Measurements from ENCODE around the gene FNDC3B. TPM values are rescaled to one million over a fixed set of nuclear protein-coding genes. Genes with fewer than 3 reads are reported as not detected.

Gene FNDC3B
- total and polyA plus RNA-seq, 4 donors: 13.3 to 175 (median 100) TPM

DNA sequence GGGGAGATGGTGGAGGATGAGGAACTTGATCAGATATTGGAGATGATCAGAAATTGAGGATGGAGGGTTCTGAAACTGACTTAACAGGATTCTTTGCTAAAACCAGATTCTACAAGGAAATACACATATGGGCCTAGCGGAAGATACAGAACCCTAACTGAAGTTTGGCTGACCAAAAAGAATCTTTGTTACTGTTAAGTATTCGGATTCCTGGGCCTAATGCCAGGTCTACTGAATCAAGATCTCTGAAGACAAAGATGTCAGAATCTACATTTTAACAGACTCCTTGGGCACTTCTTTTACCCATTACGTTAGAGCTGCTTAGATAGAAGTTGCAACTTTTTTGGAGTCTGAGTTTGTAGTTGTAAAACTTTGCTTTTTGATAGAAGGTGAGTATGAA is 137.7 kb downstream of the FNDC3B start:
- Histone ChIP-seq H3K27ac (ENCODE audit: low read depth in 1 of 2, low read length in 1 of 2) (no peak overlapping the region), H3K4me1 (ENCODE audit: control insufficient read depth in 5 of 5, insufficient read depth in 5 of 5, low read length in 5 of 5) (peaks cover 11 to 48% (median 30%) of the 10 kb centered on the region in 5 donors), H3K4me3 (no peak overlapping the region), H3K36me3 (ENCODE audit: control insufficient read depth in 4 of 4, insufficient read depth in 4 of 4, low read length in 4 of 4) (no peaks in the 10 kb centered on the region), H3K9ac (ENCODE audit: insufficient read depth in 1 of 2, low read length in 2 of 2) (no peak overlapping the region), H3K27me3 (ENCODE audit: control insufficient read depth in 3 of 3, insufficient read depth in 3 of 3, low read length in 2 of 3) (no peaks in the 10 kb centered on the region), H3K9me3 (ENCODE audit: control insufficient read depth in 4 of 4, insufficient read depth in 3 of 4, low read length in 3 of 4) (no peaks in the 10 kb centered on the region)
- ATAC-seq (ENCODE audit: insufficient read depth, low FRiP score): no peak
- TF ChIP-seq, protein P1, sequence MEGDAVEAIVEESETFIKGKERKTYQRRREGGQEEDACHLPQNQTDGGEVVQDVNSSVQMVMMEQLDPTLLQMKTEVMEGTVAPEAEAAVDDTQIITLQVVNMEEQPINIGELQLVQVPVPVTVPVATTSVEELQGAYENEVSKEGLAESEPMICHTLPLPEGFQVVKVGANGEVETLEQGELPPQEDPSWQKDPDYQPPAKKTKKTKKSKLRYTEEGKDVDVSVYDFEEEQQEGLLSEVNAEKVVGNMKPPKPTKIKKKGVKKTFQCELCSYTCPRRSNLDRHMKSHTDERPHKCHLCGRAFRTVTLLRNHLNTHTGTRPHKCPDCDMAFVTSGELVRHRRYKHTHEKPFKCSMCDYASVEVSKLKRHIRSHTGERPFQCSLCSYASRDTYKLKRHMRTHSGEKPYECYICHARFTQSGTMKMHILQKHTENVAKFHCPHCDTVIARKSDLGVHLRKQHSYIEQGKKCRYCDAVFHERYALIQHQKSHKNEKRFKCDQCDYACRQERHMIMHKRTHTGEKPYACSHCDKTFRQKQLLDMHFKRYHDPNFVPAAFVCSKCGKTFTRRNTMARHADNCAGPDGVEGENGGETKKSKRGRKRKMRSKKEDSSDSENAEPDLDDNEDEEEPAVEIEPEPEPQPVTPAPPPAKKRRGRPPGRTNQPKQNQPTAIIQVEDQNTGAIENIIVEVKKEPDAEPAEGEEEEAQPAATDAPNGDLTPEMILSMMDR (IDR thresholded peaks at IDR 0.05; ENCODE audit: control extremely low read depth, extremely low read depth): no peak
- 57 to 70% methylated on average over 3 of the region's 3 CpGs for WGBS, 2 donors
- peak in 2 of 3 donors; percentile 57 to 75 for DNase-seq

DNA sequence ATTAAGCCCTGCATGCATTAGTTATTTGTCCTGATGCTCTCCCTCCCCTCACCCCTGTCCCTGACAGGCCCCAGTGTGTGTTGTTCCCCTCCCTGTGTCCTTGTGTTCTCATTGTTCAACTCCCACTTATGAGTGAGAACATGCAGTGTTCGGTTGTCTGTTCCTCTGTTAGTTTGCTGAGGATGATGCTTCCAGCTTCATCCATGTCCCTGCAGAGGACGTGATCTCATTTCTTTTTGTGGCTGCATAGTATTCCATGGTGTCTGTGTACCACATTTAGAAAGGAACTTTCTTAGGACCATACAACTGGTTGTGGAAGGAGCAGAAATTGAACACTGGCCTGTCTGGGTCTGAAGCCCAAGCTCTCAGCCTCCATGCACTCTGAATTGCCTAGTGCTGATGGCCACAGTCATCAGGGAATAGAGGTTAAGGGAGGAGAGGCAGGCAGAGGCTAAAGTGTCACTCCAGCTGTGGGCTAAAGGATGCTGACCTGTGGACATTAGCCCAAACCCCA is 138.5 kb downstream of the FNDC3B start:
- Histone ChIP-seq H3K27ac (ENCODE audit: low read depth in 1 of 2, low read length in 1 of 2) (no peak overlapping the region), H3K4me3 (no peak overlapping the region), H3K27me3 (ENCODE audit: control insufficient read depth in 3 of 3, insufficient read depth in 3 of 3, low read length in 2 of 3) (no peaks in the 10 kb centered on the region), H3K9me3 (ENCODE audit: control insufficient read depth in 4 of 4, insufficient read depth in 3 of 4, low read length in 3 of 4) (no peaks in the 10 kb centered on the region), H3K9ac (ENCODE audit: insufficient read depth in 1 of 2, low read length in 2 of 2) (no peak overlapping the region), H3K36me3 (ENCODE audit: control insufficient read depth in 4 of 4, insufficient read depth in 4 of 4, low read length in 4 of 4) (no peaks in the 10 kb centered on the region), H3K4me1 (ENCODE audit: control insufficient read depth in 5 of 5, insufficient read depth in 5 of 5, low read length in 5 of 5) (peaks cover 15 to 51% (median 36%) of the 10 kb centered on the region in 5 donors)
- WGBS, 2 donors: 97 to 100% methylated on average over 2 of the region's 2 CpGs
- TF ChIP-seq, protein P1 (IDR thresholded peaks at IDR 0.05; ENCODE audit: control extremely low read depth, extremely low read depth): no peak
- no peak for ATAC-seq (ENCODE audit: insufficient read depth, low FRiP score)
- DNase-seq: no peak

DNA sequence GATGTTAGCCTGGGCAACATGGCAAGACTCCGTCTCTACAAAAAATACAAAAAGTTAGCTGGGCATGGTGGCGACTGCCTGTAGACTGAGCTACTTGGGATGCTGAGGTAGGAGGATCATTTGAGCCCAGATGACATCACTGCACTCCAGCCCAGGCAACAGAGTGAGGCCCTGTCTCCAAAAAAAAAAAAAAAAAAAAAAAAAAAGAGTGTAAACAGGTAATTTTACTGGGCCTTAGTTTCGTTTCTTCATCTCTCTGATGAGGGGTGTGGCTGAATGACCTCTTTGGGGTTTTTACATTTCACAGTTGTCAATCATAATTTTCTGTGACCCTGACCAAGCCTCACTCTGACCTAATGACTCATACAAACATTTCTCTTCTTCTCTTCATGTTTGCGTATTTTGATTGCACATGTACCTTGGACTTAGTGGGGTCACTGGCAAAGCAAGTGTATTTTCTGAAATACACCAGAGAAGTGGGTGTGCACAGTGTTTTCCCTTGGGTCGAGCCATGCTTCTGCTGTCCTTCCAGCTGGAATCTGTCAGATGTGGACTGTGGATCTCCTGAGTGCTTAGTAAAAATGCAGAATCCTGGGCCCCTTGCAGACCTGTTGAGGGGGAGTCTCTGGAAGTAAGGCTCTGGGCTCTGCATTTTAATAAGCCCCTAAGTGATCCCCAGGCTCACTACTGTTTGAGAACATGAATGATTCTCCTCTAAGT is 140.5 kb downstream of the FNDC3B start:
- DNase-seq (no peak), ATAC-seq (ENCODE audit: insufficient read depth, low FRiP score) (no peak)
- H3K27me3 ChIP-seq (ENCODE audit: control insufficient read depth in 3 of 3, insufficient read depth in 3 of 3, low read length in 2 of 3): no peaks in the 10 kb centered on the region
- H3K27ac ChIP-seq (ENCODE audit: low read depth in 1 of 2, low read length in 1 of 2): no peak overlapping the region
- H3K9ac ChIP-seq (ENCODE audit: insufficient read depth in 1 of 2, low read length in 2 of 2): no peak overlapping the region
- no peak overlapping the region for H3K4me3 ChIP-seq
- no peaks in the 10 kb centered on the region for H3K9me3 ChIP-seq (ENCODE audit: control insufficient read depth in 4 of 4, insufficient read depth in 3 of 4, low read length in 3 of 4)
- H3K4me1 ChIP-seq (ENCODE audit: control insufficient read depth in 5 of 5, insufficient read depth in 5 of 5, low read length in 5 of 5): peaks cover 13 to 40% (median 26%) of the 10 kb centered on the region in 5 donors
- H3K36me3 ChIP-seq (ENCODE audit: control insufficient read depth in 4 of 4, insufficient read depth in 4 of 4, low read length in 4 of 4): no peaks in the 10 kb centered on the region
- TF ChIP-seq, protein P1 (IDR thresholded peaks at IDR 0.05; ENCODE audit: control extremely low read depth, extremely low read depth): no peak
- WGBS, 2 donors: 80 to 81% methylated on average over 5 of the region's 5 CpGs

Measured in lung (tissue), 12 donors.